GM12874 (cell line): ENCODE measurements around the gene LHFPL3.

Experiments used
- TF ChIP-seq, protein P1 (sequence below): IDR thresholded peaks from 2 replicates; pipeline ENCODE4 v1.5.1; 2011; ENCODE audit warnings: low read depth, mild to moderate bottlenecking, control low read depth, low read length, moderate library complexity; ENCODE audit not compliant: insufficient read depth

Gene LHFPL3

DNA sequence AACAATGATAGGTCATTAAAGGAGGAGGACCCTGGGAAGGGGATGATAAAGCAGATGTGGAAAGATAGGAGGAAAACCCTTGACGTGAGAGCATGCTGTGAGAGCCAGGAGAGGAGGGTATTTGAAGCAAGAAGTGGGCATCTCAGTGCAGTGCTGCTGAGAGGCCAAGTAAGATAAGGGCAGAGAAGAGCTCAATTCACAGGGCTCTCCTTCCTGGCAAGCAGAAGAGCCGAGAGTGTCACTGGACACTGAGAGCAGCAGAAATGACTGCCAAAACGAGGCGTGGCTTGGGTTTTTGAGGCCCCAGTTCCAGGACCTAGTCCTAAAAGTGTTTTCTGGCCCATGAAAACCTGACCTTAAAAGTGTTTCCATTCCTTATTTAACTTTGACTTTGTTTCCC lies 213.5 kb downstream of the LHFPL3 start:
- TF ChIP-seq, protein P1, sequence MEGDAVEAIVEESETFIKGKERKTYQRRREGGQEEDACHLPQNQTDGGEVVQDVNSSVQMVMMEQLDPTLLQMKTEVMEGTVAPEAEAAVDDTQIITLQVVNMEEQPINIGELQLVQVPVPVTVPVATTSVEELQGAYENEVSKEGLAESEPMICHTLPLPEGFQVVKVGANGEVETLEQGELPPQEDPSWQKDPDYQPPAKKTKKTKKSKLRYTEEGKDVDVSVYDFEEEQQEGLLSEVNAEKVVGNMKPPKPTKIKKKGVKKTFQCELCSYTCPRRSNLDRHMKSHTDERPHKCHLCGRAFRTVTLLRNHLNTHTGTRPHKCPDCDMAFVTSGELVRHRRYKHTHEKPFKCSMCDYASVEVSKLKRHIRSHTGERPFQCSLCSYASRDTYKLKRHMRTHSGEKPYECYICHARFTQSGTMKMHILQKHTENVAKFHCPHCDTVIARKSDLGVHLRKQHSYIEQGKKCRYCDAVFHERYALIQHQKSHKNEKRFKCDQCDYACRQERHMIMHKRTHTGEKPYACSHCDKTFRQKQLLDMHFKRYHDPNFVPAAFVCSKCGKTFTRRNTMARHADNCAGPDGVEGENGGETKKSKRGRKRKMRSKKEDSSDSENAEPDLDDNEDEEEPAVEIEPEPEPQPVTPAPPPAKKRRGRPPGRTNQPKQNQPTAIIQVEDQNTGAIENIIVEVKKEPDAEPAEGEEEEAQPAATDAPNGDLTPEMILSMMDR, result no peak

DNA sequence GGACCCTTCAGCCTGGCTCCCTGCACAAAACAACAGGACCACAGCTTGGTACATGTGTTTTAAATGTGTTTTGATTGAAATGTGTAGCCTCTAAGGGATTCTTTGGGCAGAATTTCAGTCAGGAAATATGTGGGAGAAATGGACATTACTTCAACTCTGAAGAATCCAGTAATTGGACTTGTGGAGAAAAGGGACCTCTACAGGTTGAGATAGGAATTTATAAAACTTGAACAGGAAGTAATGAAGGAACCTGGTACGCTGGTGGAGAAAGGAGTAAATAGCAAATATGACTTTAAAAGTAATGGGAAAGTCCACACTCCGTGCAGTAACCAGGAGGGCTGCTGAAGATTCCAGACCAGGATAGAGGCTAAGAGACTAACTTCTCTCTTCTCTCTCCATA lies 220.5 kb downstream of the LHFPL3 start:
- TF ChIP-seq, protein P1, result no peak

DNA sequence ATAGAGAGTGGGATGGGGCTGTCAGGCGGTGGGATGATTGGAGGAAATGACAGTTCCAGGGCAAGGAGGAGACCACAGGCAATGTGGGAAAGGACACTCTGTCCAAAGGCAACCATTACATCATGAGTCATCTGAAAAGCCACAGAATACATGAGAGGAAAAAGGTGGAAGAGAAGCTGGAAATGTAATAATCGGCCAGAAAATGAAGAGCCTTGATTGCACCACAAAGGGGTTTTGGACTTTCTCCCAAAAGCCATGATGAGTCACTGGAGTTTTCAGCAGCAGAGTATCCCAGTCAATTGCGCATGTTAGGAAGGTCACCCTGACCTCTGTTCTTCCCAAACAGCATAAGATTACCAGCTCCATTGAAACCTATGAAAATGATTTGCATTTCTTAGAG lies 222.0 kb downstream of the LHFPL3 start:
- TF ChIP-seq, protein P1, result no peak

DNA sequence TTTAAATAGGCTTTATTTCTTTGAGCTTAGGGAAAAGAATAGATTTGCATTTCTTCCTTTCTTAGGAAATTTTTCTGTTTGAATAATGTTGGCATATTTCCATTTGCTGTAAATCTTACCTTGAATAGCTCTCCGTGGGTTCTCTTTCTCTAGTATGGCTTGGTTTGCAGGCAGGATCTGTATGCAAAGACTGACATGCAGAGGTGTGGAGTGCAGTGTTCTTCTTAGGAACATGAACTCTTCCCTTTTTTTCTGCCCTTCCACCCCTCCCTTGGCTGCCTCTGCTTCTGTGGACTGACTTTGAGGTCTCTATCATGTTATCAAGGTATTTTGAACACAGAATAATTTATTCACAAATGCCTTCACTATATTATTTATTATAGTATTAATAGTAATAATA lies 222.8 kb downstream of the LHFPL3 start:
- TF ChIP-seq, protein P1, result no peak

DNA sequence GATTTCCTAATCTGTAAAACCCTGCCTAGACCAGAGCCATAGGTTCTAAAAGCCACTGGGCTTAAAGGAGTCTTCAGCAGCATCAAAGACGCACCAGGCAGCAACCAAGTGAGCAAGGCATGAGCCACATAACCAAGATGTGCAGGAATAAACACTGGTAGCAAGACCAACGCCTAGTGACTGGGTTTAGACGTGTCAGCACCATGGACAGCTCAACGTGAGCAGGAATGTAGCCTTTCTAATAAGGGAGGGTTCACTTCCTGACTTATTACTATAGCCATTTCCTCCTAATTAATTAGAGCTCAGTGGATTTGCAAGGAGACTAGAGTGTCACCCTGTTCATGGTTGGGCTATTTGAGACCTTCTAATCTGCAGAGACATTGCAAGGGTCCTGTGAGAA lies 223.7 kb downstream of the LHFPL3 start:
- TF ChIP-seq, protein P1, result no peak

DNA sequence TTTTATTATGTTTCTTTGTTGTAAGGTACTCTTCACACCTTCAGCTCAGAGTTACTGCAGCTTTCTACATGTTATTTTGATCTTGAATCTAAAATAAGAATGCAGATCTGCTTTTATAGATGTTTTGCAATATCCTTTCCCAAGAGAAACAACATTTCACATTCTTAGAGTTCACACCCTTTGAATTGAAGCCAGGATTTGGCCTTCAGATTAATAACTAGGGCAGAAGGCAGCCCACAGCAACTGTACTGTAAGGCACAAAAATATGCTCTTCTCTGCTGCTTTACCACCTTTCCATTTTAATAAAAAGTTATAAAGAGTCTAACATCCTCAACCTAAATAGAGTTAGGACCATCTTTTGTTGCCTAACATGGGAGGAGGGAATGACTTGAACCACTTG lies 224.7 kb downstream of the LHFPL3 start:
- TF ChIP-seq, protein P1, result no peak

DNA sequence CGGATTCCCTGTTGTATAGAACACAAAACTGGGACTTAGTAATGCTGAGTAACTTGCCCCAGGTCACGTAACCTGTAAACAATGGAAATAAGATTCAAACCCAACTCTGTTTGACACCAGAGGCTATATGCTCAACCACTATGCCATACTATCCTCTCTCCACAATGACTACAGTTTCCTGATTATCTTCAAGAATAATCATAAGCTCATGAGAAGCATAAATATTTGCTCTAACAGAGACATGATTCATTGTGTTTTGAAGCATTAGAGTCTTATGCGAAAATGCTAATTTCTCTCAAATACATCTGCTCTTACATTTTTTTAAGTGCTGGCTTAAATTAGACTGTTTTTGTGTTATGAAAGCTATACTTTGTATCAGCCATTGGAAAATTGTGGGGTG lies 241.3 kb downstream of the LHFPL3 start:
- TF ChIP-seq, protein P1, result no peak

DNA sequence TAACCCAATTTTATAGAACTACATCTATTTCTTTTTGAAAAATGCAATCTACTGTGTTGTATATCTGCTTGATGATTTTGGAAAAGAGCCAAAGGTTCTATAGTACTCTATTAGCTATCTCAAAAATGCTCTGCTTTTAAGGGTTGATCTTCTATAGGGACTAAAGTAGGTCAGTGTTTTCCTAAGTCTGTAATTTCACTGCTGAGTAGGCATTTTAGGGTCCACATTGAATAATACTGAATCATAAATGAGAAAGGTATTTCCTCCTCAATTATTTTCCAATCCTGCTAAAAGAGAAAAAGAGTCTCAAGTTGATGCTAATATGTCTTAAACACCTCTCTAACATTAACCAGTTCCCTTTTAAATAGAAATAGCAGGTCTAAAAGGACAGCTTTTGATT lies 244.2 kb downstream of the LHFPL3 start:
- TF ChIP-seq, protein P1, result no peak
